Activated naive CD8-positive, alpha-beta T cell treated with anti-CD3 and anti-CD28 coated beads, Interleukin-2, amount 50 U/mL, for 24 hours (primary cell): Measurements from ENCODE around the gene CCDC102A.

Experiments used
- ATAC-seq: fragments of 150-1000 bp; cut with Tn5 transposase; one replicate; pipeline ENCODE4 v1.10.0; 2021
- DNase-seq: peaks from one replicate; pipeline ENCODE4 v3.0.0; 2021
- H3K27ac Mint-ChIP-seq: one replicate; pipeline ENCODE4 v1.8.0; 2021; ENCODE audit warnings: mild to moderate bottlenecking, mixed read lengths
- H3K27me3 Mint-ChIP-seq: one replicate; pipeline ENCODE4 v1.8.0; 2021; ENCODE audit warnings: mixed read lengths
- H3K36me3 Mint-ChIP-seq: one replicate; pipeline ENCODE4 v1.8.0; 2021; ENCODE audit warnings: low read depth, mixed read lengths
- H3K4me1 Mint-ChIP-seq: one replicate; pipeline ENCODE4 v1.8.0; 2021; ENCODE audit warnings: mixed read lengths
- H3K4me3 Mint-ChIP-seq: one replicate; pipeline ENCODE4 v1.8.0; 2021; ENCODE audit warnings: mild to moderate bottlenecking, moderate library complexity, mixed read lengths
- H3K9me3 Mint-ChIP-seq: one replicate; pipeline ENCODE4 v1.8.0; 2021; ENCODE audit warnings: mixed read lengths

CCDC102A gene

GRCh38 chr16:57536306-57537193, at the start of gene CCDC102A:
Gene CCDC102A (minus strand): TSS chr16:57536571. CDS start chr16:57529177, 7,394 bp downstream.
- Mint-ChIP-seq H3K27me3 (no peaks in the 10 kb centered on the region), H3K36me3 (no peaks in the 10 kb centered on the region), H3K4me3 (peak within 1 kb of the TSS; percentile 83), H3K9me3 (no peaks in the 10 kb centered on the region), H3K27ac (peak within 1 kb of the TSS; percentile 90), H3K4me1 (peaks cover 83% of the 10 kb centered on the region)
- DNase-seq (peak; percentile 66), ATAC-seq (peak; percentile 13)

- Mint-ChIP-seq H3K27ac (peak overlapping the region; percentile 94), H3K9me3 (no peaks in the 10 kb centered on the region), H3K4me3 (peak overlapping the region; percentile 56), H3K4me1 (peaks cover 59% of the 10 kb centered on the region), H3K27me3 (no peaks in the 10 kb centered on the region), H3K36me3 (no peaks in the 10 kb centered on the region)
- DNase-seq (no peak), ATAC-seq (peak; percentile 83)
Observed at GRCh38 chr16:57585051-57585687, 48.8 kb upstream of the CCDC102A start.

GRCh38 chr16:57579361-57579665, 42.9 kb upstream of the CCDC102A start:
- no peaks in the 10 kb centered on the region for H3K27me3 Mint-ChIP-seq
- no peaks in the 10 kb centered on the region for H3K36me3 Mint-ChIP-seq
- peak overlapping the region; percentile 88 for H3K27ac Mint-ChIP-seq
- DNase-seq (no peak), ATAC-seq (no peak)
- H3K4me1 Mint-ChIP-seq = peaks cover 55% of the 10 kb centered on the region
- H3K9me3 Mint-ChIP-seq = no peaks in the 10 kb centered on the region
- H3K4me3 Mint-ChIP-seq = no peak overlapping the region

- Mint-ChIP-seq H3K4me1 (peaks cover 56% of the 10 kb centered on the region), H3K27ac (peak overlapping the region; percentile 88), H3K9me3 (no peaks in the 10 kb centered on the region), H3K36me3 (no peaks in the 10 kb centered on the region), H3K4me3 (peak overlapping the region; percentile 49), H3K27me3 (no peaks in the 10 kb centered on the region)
- ATAC-seq = no peak
- DNase-seq = no peak
Observed at GRCh38 chr16:57578521-57579360, 42.4 kb upstream of the CCDC102A start.

- no peaks in the 10 kb centered on the region for H3K27me3 Mint-ChIP-seq
- no peaks in the 10 kb centered on the region for H3K36me3 Mint-ChIP-seq
- DNase-seq (peak; percentile 65), ATAC-seq (peak; percentile 71)
- H3K4me1 Mint-ChIP-seq = peaks cover 64% of the 10 kb centered on the region
- H3K27ac Mint-ChIP-seq = peak overlapping the region; percentile 88
- H3K4me3 Mint-ChIP-seq = peak overlapping the region; percentile 49
- H3K9me3 Mint-ChIP-seq = no peaks in the 10 kb centered on the region
Observed at GRCh38 chr16:57577691-57578224, 41.4 kb upstream of the CCDC102A start.

- Mint-ChIP-seq H3K27ac (peak overlapping the region; percentile 88), H3K4me1 (peaks cover 64% of the 10 kb centered on the region), H3K27me3 (no peaks in the 10 kb centered on the region), H3K36me3 (no peaks in the 10 kb centered on the region), H3K9me3 (no peaks in the 10 kb centered on the region), H3K4me3 (no peak overlapping the region)
- DNase-seq (no peak), ATAC-seq (no peak)
Observed at GRCh38 chr16:57577214-57577613, 40.8 kb upstream of the CCDC102A start.

- Mint-ChIP-seq H3K4me1 (peaks cover 64% of the 10 kb centered on the region), H3K4me3 (no peak overlapping the region)
- peak; percentile 89 for DNase-seq
Observed at GRCh38 chr16:57576429-57576870, 40.1 kb upstream of the CCDC102A start.

GRCh38 chr16:57575468-57576277, 39.3 kb upstream of the CCDC102A start:
- H3K36me3 Mint-ChIP-seq = no peaks in the 10 kb centered on the region
- H3K9me3 Mint-ChIP-seq = no peaks in the 10 kb centered on the region
- peak overlapping the region; percentile 88 for H3K27ac Mint-ChIP-seq
- H3K27me3 Mint-ChIP-seq = no peaks in the 10 kb centered on the region
- ATAC-seq = no peak
- H3K4me3 Mint-ChIP-seq = no peak overlapping the region
- no peak for DNase-seq
- peaks cover 63% of the 10 kb centered on the region for H3K4me1 Mint-ChIP-seq

More at GRCh38 chr16:57576429-57576870, 40.1 kb upstream of the CCDC102A start:
- peak overlapping the region; percentile 88 for H3K27ac Mint-ChIP-seq
- no peaks in the 10 kb centered on the region for H3K27me3 Mint-ChIP-seq
- no peaks in the 10 kb centered on the region for H3K9me3 Mint-ChIP-seq
- peak; percentile 61 for ATAC-seq
- no peaks in the 10 kb centered on the region for H3K36me3 Mint-ChIP-seq

GRCh38 chr16:57574646-57575467, 38.5 kb upstream of the CCDC102A start:
- Mint-ChIP-seq H3K9me3 (peaks cover 2% of the 10 kb centered on the region), H3K36me3 (peaks cover 2% of the 10 kb centered on the region), H3K27ac (no peak overlapping the region), H3K27me3 (no peaks in the 10 kb centered on the region), H3K4me1 (peaks cover 58% of the 10 kb centered on the region), H3K4me3 (no peak overlapping the region)
- no peak for DNase-seq
- ATAC-seq = no peak

GRCh38 chr16:57574086-57574485, 37.7 kb upstream of the CCDC102A start:
- H3K4me3 Mint-ChIP-seq = no peak overlapping the region
- no peaks in the 10 kb centered on the region for H3K27me3 Mint-ChIP-seq
- DNase-seq = no peak
- H3K4me1 Mint-ChIP-seq = peaks cover 51% of the 10 kb centered on the region
- no peak overlapping the region for H3K27ac Mint-ChIP-seq
- peaks cover 10% of the 10 kb centered on the region for H3K9me3 Mint-ChIP-seq
- no peak for ATAC-seq
- H3K36me3 Mint-ChIP-seq = peaks cover 8% of the 10 kb centered on the region

GRCh38 chr16:57572978-57573728, 36.8 kb upstream of the CCDC102A start:
- Mint-ChIP-seq H3K4me1 (peaks cover 42% of the 10 kb centered on the region), H3K27me3 (no peaks in the 10 kb centered on the region), H3K27ac (peak overlapping the region; percentile 50)

GRCh38 chr16:57571098-57571497, 34.7 kb upstream of the CCDC102A start:
- Mint-ChIP-seq H3K4me3 (no peak overlapping the region), H3K9me3 (peaks cover 10% of the 10 kb centered on the region), H3K27ac (no peak overlapping the region), H3K36me3 (peaks cover 13% of the 10 kb centered on the region), H3K27me3 (no peaks in the 10 kb centered on the region), H3K4me1 (peaks cover 21% of the 10 kb centered on the region)
- no peak for DNase-seq
- no peak for ATAC-seq

More at GRCh38 chr16:57572978-57573728, 36.8 kb upstream of the CCDC102A start:
- Mint-ChIP-seq H3K36me3 (peaks cover 11% of the 10 kb centered on the region), H3K4me3 (no peak overlapping the region), H3K9me3 (peaks cover 10% of the 10 kb centered on the region)
- ATAC-seq = peak; percentile 53
- no peak for DNase-seq
